GM19468 (cell line): Measurements from ENCODE around the gene GBGT1.
A peak's percentile ranks its signal among the peaks of the same experiment; 100 is the strongest.

ENCODE experiments used
- ATAC-seq: cut with Tn5 transposase; IDR thresholded peaks from one replicate; pipeline ENCODE4 v1.9.1; 2021; ENCODE audit warnings: mild to moderate bottlenecking, moderate library complexity, moderate number of reproducible peaks; ENCODE audit not compliant: unreplicated experiment; ENCODE audit errors: extremely low read depth

GBGT1 gene

DNA sequence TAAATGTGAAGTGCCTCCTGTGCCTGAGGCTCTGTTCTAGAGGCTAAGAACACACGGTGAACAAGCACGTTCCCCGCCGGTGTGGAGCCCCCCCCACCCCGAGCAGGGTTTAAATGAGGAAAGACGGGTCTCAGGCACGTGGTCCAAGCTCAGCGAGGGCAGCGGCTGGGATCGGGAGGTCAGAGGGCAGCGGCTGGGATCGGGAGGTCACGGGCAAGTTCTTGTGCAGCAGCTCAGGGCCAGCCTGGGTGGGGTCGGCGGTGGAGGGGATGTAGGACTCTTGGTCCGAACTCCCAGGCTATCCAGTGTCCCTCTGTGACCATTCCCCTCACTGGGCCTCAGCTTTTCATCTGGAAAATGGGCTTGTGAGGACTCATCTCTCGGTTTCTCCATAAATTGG is 2.7 kb upstream of the GBGT1 start:
- ATAC-seq: no peak

DNA sequence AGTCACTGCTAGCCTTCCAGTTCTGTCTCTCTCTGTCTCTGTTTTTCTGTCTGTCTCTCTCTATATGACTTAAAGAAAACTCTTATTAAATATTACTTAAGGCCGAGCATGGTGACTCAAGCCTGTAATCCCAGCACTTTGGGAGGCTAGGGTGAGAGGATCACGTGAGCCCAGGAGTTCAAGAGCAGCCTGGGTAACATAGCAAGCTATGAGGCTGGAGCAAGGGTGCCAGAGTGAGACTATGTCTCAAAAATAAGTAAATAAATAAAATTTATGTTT is 1.7 kb upstream of the GBGT1 start:
- no peak for ATAC-seq

DNA sequence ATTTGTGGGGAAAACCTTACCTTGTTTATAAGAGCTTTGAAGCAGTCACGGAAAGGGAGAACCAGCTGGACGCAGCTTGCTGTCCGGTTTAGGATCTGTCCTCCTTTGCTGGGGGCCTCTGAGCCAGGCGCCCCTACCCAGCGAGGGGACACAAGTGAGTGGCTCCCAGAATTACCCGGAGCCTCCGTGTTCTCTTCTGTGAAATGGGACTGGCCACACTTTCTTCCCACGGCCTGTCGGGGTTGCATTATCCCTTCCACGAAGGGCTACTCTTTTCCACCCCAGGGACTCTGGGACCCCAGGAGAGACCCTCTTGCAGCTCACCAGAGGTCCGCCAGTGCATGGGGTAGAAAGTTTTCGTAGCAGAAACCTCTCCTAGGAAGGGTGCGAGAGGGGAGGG is 477 bp upstream of the GBGT1 start:
- ATAC-seq: no peak

GRCh38 chr9:133162861-133163503 is 732 bp downstream of the GBGT1 start:
- ATAC-seq: no peak

- ATAC-seq: no peak
These were observed 2.2 kb downstream of the GBGT1 start for GRCh38 chr9:133161547-133161950.

DNA sequence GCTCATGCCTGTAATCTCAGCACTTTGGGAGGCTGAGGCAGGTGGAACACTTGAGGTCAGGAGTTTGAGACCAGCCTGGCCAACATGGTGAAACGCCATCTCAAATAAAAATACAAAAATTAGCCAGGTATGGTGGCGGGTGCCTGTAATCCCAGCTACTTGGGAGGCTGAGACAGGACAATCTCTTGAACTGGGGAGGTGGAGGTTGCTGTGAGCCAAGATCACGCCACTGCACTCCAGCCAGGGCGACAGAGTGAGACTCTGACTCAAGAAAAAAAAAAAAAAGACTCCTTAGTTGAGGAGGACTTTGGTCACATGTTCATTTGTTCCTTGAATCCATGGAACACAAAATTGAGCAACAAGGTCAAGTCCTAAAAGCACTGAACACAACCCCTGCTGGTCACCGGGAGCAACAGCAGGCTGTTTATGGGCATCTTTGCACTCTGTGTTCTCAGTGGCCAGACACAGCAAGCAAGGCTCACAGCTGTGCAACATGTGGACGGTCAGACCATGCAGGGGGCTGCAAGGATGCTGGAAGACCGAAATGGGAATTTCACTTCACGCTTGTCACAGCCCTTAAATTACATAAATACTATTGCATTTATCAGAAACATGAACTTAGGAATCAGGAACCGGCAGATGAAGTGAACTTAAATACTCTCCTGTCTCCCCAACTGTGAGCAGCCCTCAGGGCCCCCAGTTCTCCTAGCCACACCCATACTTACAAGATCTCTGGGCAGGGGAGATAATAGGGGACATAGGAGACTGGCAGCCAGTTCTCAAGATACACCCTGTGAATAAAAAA is 2.8 kb downstream of the GBGT1 start:
- no peak for ATAC-seq

- ATAC-seq: no peak
These were observed 5.0 kb downstream of the GBGT1 start for GRCh38 chr9:133158695-133159094.

- no peak for ATAC-seq
These were observed 8.6 kb downstream of the GBGT1 start for GRCh38 chr9:133155156-133155555.

DNA sequence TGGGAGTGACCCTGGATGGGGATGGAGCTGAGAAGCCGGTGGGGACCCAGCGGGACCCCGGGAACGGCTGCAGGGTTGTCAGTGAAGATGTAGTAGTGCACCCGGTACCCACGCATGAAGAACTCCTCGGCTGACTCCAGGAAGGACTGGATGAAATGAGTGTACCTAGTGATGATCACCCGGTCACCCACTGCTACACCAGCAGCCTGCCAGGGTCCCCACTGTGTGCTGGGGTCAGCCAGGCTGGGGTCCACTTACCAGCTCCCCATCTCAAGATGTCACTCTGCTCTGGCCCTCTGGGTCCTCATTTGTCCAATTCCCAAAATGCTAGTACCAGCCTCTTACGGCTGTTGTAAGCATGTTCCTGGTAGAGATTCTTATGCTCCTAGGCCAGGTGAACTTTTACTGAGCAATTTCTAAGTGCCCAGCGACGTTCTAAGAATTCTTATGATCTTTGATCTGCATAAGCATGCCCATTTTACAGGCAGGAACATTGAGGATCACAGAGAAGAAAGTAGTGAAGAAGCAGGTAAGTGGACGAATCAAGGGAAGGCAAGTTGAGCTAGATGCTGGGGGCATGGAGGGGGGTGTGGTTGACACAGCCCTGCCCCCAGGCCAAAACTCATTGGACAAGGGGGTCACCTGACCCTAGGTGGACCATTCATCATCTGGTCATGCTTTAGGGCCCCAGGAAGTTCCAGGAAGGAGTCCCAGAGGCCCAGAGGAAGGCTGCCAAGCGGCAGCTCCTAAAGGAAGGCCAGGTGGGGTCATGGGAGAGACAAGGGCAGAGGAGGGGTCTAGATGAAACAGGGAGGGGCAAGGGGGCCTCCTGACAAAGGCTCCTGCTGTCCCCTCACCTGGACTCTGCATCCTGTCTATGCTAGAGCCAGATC is 9.4 kb downstream of the GBGT1 start:
- ATAC-seq: no peak

DNA sequence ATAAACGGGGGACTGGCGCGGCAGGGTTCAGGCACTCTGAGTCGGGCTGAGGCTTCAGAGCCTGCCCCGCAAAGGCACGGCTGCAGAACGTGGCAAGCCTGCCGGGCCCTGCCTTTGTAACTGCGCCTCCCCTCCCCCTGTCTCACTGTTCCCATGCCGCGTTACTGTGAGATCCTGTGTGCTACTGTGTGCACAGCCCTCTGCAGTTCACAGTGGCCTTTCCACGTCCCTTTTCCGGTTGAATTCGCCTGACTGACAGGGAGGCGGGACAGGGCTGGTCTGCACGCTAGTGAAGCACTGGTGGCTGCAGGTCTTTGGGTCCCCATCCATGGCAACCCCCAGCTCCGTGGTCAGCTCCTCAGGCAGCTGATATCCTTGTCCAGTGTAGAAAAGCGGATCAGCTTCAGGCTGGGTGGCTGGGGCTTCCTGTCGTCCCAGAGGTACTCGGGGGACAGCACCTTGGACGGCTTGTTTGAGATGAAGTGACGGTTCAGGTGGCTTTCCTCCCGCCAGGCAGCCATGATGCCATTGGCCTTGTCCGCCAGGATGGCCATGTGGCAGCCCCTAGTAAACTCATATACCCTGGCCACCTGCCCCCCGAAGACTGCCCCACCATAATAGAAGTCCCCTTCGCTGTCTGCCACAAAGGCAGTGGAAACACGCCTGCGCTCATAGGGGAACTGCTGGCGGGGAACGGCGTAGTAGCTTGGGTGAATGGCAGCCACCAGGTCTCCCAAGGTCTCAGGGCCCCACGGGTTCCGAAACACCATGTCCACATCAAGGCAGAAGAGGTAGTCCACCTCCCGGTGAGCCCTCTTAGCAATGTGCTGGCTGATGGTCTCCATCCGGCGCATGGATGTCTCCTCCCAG is 10.3 kb downstream of the GBGT1 start:
- no peak for ATAC-seq

- ATAC-seq: no peak
These were observed 11.9 kb downstream of the GBGT1 start for GRCh38 chr9:133151601-133152525.

DNA sequence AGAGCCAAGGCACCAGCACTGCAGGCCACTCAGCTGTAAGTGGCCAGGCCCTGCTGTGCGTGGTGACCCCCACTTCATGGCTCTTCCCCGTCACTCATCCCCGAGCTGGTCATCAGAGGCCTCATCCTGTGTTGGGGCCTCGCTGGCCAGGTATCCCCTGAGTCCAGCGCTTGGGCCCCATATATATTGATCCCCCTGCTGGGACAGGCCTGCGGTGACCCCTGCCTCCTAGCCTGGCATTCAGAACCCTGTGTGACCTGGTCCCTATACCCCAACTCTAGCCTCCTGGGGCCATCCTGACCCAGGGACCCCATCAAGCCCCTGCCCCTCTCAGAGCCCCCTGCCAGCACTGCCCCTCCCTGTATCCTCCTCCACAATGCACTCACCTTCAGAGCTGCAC is 12.7 kb downstream of the GBGT1 start:
- no peak for ATAC-seq

DNA sequence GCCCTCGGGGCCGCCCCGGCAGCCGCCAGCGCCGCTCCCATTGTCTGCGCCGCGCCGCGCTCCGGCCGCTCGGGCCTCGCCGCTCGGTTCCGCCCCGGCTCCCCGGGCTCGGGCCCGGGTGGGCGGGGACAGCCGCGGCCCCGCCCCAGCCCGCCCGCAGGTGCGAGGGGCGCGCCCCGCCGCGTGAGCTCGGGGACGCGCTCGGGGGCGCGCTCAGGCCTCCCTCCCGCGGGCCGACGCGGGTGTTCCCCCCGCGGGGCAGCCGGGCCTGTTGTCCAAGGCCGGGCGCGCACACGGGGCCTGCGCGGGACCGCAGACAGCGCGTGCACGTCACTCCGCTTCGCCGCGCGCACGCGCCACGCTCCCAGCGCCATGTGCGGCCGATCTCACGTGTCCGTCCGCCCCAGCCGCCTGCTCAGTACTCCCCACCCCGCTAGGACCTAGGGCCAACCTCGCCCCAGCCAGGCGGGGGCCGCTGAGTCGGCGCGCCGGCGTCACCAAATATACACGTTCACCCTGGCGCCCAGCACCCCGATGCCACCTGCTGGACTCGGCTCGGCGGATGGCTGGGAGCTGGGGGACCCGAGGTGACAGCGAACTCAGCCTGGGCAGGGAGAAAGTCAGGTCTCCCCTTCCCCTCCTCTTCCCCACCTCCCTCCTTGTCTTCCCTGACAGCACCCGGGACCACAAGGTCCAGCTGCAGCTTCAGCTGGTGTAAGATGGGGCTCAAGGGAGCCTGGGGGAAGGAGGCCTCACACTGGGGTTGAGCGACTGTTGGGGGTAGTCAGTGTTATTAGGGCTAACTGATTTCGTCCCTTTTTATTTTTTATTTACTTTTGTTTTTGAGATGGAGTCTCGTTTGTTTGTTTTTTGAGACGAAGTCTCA is 14.3 kb downstream of the GBGT1 start:
- peak; percentile 42 for ATAC-seq

DNA sequence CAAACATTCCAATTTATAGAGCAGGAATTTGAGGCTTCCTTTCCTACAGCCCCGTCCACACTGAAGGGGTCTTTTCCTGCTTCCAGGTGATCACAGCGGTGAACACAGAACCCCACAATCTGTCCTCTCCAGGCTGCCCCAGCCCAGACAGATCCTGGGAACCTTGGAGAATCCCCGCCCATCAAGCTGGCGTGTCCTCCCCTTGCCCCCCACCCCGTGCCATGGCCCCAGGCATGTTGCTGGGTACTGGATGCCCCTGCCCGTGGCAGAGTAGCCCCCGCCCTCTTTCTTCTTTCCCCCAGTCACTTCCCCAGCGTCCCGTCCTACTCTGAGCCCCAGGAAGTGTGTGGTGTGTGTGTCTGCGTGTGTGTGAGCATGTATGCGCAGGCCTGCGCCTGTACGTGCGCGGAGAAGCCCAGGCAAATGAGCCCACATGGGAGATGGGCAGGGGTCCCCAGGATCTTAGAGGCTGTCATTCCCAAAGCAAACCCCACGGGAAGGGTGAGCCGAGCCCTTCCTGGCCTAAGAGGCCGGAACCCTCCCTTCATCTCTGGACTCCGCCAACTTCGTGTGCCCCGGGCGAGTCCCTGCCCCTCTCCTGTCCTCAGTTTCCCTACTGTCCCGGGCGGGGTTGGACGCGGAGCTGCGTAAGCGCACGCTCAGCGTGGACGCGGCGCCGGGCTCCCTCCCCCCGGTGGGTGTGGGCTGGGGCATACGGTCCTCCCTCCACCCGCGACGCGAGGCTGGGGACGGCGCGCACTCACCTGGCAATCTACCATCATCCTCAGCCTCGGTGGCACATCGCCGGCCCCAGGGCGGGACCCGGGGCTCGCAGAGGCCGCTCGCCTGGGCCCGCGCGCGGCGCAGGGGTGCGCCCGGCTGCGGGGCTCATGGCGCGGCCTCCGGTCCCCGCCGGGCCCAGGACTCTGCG is 15.2 kb downstream of the GBGT1 start:
- ATAC-seq: peak; percentile 4

DNA sequence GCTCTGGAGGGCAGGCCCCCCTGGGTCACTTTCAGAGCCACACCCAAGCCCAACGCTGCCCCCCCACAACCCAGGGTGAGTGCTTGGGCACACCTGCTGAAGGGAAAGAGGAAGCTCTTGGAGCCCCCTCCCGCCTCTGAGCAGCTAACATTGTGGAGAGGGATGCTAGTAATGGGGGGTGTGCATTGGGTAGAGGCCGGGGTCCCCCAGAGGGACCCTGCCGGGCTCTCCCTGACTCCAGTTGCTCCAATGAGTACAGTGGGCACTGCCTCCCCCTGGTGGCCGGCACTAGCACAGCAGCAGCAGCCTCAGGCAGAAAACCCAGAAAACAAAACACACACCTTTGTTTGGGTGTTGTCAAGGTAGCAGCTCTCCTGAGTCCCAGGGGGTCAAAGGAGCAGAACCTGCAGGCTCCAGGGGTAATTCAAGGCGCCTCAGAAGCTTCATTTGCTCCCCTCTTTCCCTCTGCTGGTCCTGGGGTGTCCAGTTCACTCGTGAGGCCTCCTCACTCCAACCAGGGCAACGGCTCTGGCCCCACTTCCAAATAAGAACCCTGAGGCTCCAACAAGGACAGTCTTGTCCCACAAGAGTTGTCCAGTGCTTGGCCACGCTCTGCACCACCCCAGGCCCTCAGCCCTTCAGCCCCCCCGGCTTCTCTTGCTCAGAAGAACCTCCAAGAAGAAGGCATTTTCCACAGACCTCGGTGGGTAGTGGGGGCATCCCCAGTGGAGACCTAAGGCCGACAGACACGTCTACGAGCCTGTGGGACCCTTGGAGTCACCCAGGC is 16.1 kb downstream of the GBGT1 start:
- no peak for ATAC-seq

DNA sequence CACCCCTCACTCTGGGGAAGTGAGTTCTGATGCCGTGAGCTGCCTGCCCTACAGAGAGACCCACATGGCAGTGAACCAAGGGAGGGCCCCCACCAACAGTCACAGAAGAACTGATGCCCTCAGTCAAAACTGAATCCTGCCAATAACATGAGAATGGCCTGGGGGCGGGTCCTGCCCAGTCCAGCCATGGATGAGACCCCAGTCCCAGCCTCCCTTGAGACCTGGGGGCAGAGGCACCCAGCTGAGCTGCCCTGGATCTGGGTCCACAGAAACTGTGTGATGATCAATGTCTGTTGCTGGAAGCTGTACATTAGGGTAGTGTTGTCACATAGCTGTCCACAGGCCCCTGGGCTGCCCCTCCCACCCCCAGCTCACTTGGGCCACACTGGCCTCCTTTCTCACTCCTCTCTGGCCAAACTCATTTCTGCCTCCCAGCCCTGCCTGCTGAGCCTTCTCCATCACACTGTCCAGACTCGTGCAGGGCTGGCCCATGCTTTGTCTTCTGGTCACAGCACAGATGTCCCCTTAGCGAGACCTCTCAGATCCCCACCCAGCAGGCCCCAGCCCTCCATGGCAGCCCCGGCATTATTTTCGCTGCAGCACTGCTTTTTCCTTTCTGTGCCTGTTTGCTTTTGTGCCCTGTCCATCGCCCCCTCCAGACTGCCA is 16.8 kb downstream of the GBGT1 start:
- no peak for ATAC-seq
